GM21576 (cell line): ENCODE data around the gene CDS2.

ENCODE experiments used
- ATAC-seq: cut with Tn5 transposase; IDR thresholded peaks from one replicate; pipeline ENCODE4 v1.9.1; 2021; ENCODE audit warnings: mild to moderate bottlenecking, moderate library complexity; ENCODE audit not compliant: unreplicated experiment

CDS2 gene

GRCh38 chr20:5177071-5177470 lies 50.3 kb downstream of the CDS2 start:
- no peak for ATAC-seq

GRCh38 chr20:5178046-5178445 lies 51.2 kb downstream of the CDS2 start:
- ATAC-seq, result no peak

GRCh38 chr20:5180421-5180820 lies 53.6 kb downstream of the CDS2 start:
- ATAC-seq, result no peak

GRCh38 chr20:5180933-5181332 lies 54.1 kb downstream of the CDS2 start:
- no peak for ATAC-seq

- ATAC-seq, result no peak
Measured at GRCh38 chr20:5181492-5181891, 54.7 kb downstream of the CDS2 start.

- ATAC-seq, result no peak
Measured at GRCh38 chr20:5181958-5182357, 55.1 kb downstream of the CDS2 start.

GRCh38 chr20:5182615-5183254 lies 55.9 kb downstream of the CDS2 start:
- ATAC-seq, result no peak

- no peak for ATAC-seq
Measured at GRCh38 chr20:5183731-5184474, 57.1 kb downstream of the CDS2 start.

GRCh38 chr20:5184684-5185083 lies 57.9 kb downstream of the CDS2 start:
- ATAC-seq, result no peak

GRCh38 chr20:5187122-5187521 lies 60.3 kb downstream of the CDS2 start:
- ATAC-seq, result no peak

- ATAC-seq, result no peak
Measured at GRCh38 chr20:5188736-5189135, 61.9 kb downstream of the CDS2 start.

- ATAC-seq, result no peak
Measured at GRCh38 chr20:5189917-5190316, 63.1 kb downstream of the CDS2 start.

GRCh38 chr20:5190444-5190843 lies 63.6 kb downstream of the CDS2 start:
- ATAC-seq, result no peak

- ATAC-seq, result peak; percentile 59
Measured at GRCh38 chr20:5191829-5192569, 65.2 kb downstream of the CDS2 start.

GRCh38 chr20:5192570-5193431 lies 66.0 kb downstream of the CDS2 start:
- ATAC-seq, result no peak

GRCh38 chr20:5195655-5196054 lies 68.8 kb downstream of the CDS2 start:
- ATAC-seq, result no peak

- no peak for ATAC-seq
Measured at GRCh38 chr20:5196149-5196548, 69.3 kb downstream of the CDS2 start.

- no peak for ATAC-seq
Measured at GRCh38 chr20:5197270-5197827, 70.5 kb downstream of the CDS2 start.

GRCh38 chr20:5197847-5198650 lies 71.2 kb downstream of the CDS2 start:
- ATAC-seq, result no peak

GRCh38 chr20:5198651-5198924 lies 71.8 kb downstream of the CDS2 start:
- no peak for ATAC-seq
